Limb (tissue), 2 donors: ENCODE measurements around the gene GLIS1.

ENCODE experiments used
- DNase-seq, 2 donors: peaks; one replicate each; pipeline ENCODE4 v3.0.0-alpha.2; 2016; ENCODE audit errors: extremely low spot score in 2 of 2

The GLIS1 gene

GRCh38 chr1:53736290-53736689 is 2.7 kb downstream of the GLIS1 start:
- no peak for DNase-seq

- no peak for DNase-seq
These were observed 3.3 kb downstream of the GLIS1 start for GRCh38 chr1:53735681-53736080.

GRCh38 chr1:53735261-53735660 is 3.7 kb downstream of the GLIS1 start:
- DNase-seq = no peak

GRCh38 chr1:53734650-53735211 is 4.2 kb downstream of the GLIS1 start:
- DNase-seq = no peak

GRCh38 chr1:53733975-53734649 is 4.9 kb downstream of the GLIS1 start:
- no peak for DNase-seq

GRCh38 chr1:53733447-53733931 is 5.5 kb downstream of the GLIS1 start:
- DNase-seq = no peak

GRCh38 chr1:53732912-53733317 is 6.0 kb downstream of the GLIS1 start:
- no peak for DNase-seq

- DNase-seq = no peak
These were observed 6.6 kb downstream of the GLIS1 start for GRCh38 chr1:53732409-53732808.

- no peak for DNase-seq
These were observed 7.1 kb downstream of the GLIS1 start for GRCh38 chr1:53731779-53732305.

- no peak for DNase-seq
These were observed 7.8 kb downstream of the GLIS1 start for GRCh38 chr1:53731043-53731600.

GRCh38 chr1:53730224-53730865 is 8.6 kb downstream of the GLIS1 start:
- DNase-seq = no peak

- no peak for DNase-seq
These were observed 9.3 kb downstream of the GLIS1 start for GRCh38 chr1:53729456-53730223.

- DNase-seq = no peak
These were observed 10.1 kb downstream of the GLIS1 start for GRCh38 chr1:53728702-53729455.

GRCh38 chr1:53728196-53728595 is 10.8 kb downstream of the GLIS1 start:
- no peak for DNase-seq

GRCh38 chr1:53727461-53728092 is 11.4 kb downstream of the GLIS1 start:
- no peak for DNase-seq

GRCh38 chr1:53726009-53726600 is 12.9 kb downstream of the GLIS1 start:
- no peak for DNase-seq

GRCh38 chr1:53725238-53725689 is 13.7 kb downstream of the GLIS1 start:
- DNase-seq = no peak

GRCh38 chr1:53722025-53722424 is 16.9 kb downstream of the GLIS1 start:
- DNase-seq = no peak

- no peak for DNase-seq
These were observed 17.9 kb downstream of the GLIS1 start for GRCh38 chr1:53721088-53721487.

- DNase-seq = no peak
These were observed 19.5 kb downstream of the GLIS1 start for GRCh38 chr1:53719469-53719868.
